AG08395 (cell line): ENCODE results near the gene TCTN2.
A peak's percentile ranks its signal among the peaks of the same experiment; 100 is the strongest.

Experiments used
- DNase-seq: peaks from one replicate; pipeline ENCODE4 v3.0.0; 2012; ENCODE audit warnings: mixed read lengths, low spot score

Gene TCTN2

GRCh38 chr12:123670882-123671728 lies at the start of gene TCTN2:
Gene TCTN2 (plus strand): TSS chr12:123671113. CDS start chr12:123671241, 128 bp downstream.
- DNase-seq: peak; percentile 100

GRCh38 chr12:123621619-123622530 lies 49.0 kb upstream of the TCTN2 start:
- DNase-seq: no peak

- peak; percentile 99 for DNase-seq
Observed at GRCh38 chr12:123633379-123634141, 37.4 kb upstream of the TCTN2 start, which contains the start of the genes EIF2B1 and GTF2H3. Gene EIF2B1 (minus strand): TSS chr12:123633686. CDS start chr12:123633557, 129 bp downstream. Gene GTF2H3 (plus strand): TSS chr12:123633829. CDS start chr12:123633860, 31 bp downstream.

- no peak for DNase-seq
Observed at GRCh38 chr12:123634142-123634561, 36.8 kb upstream of the TCTN2 start.

- DNase-seq: no peak
Observed at GRCh38 chr12:123643911-123644310, 27.0 kb upstream of the TCTN2 start.

- DNase-seq: no peak
Observed at GRCh38 chr12:123645380-123645779, 25.5 kb upstream of the TCTN2 start.

GRCh38 chr12:123645878-123646277 lies 25.0 kb upstream of the TCTN2 start:
- DNase-seq: no peak

- no peak for DNase-seq
Observed at GRCh38 chr12:123648401-123648800, 22.5 kb upstream of the TCTN2 start.

GRCh38 chr12:123654129-123654701 lies 16.7 kb upstream of the TCTN2 start:
- no peak for DNase-seq

GRCh38 chr12:123655420-123655819 lies 15.5 kb upstream of the TCTN2 start:
- no peak for DNase-seq

- no peak for DNase-seq
Observed at GRCh38 chr12:123656392-123656791, 14.5 kb upstream of the TCTN2 start.

GRCh38 chr12:123657211-123657610 lies 13.7 kb upstream of the TCTN2 start:
- DNase-seq: no peak

GRCh38 chr12:123659996-123660727 lies 10.8 kb upstream of the TCTN2 start:
- peak; percentile 91 for DNase-seq

GRCh38 chr12:123667771-123668170 lies 3.1 kb upstream of the TCTN2 start:
- no peak for DNase-seq

- DNase-seq: peak; percentile 24
Observed at GRCh38 chr12:123671876-123672275, 963 bp downstream of the TCTN2 start.

GRCh38 chr12:123675436-123675835 lies 4.5 kb downstream of the TCTN2 start:
- no peak for DNase-seq

- no peak for DNase-seq
Observed at GRCh38 chr12:123676616-123677320, 5.9 kb downstream of the TCTN2 start.

- DNase-seq: no peak
Observed at GRCh38 chr12:123678981-123679380, 8.1 kb downstream of the TCTN2 start.

- no peak for DNase-seq
Observed at GRCh38 chr12:123681605-123682004, 10.7 kb downstream of the TCTN2 start.

GRCh38 chr12:123683964-123684363 lies 13.1 kb downstream of the TCTN2 start:
- no peak for DNase-seq
